Measurements from ENCODE around the gene RER1. TPM values are rescaled to one million over a fixed set of nuclear protein-coding genes. Genes with fewer than 3 reads are reported as not detected.

The RER1 gene
- polyA plus RNA-seq, 1 donor from 2014 or later: 58.7 TPM

GRCh38 chr1:2385606-2386280, 5.9 kb upstream of the RER1 start:
- no peaks in the 10 kb centered on the region for H3K9me2 ChIP-seq (ENCODE audit: insufficient read depth, low read length)
- H3K36me3 ChIP-seq (ENCODE audit: insufficient read depth, low read length): no peaks in the 10 kb centered on the region
- no peak overlapping the region for H3K4me3 ChIP-seq (ENCODE audit: low read length)
- no peaks in the 10 kb centered on the region for H3F3A ChIP-seq (ENCODE audit: insufficient read depth, low read length, poor library complexity, severe bottlenecking)
- H2AFZ ChIP-seq (ENCODE audit: low read depth, low read length): no peak overlapping the region
- no peak overlapping the region for H3K4me2 ChIP-seq (ENCODE audit: low read length)
- H3K79me2 ChIP-seq (replicated peaks; ENCODE audit: insufficient read depth, low read length): peaks cover 8% of the 10 kb centered on the region
- no peak overlapping the region for H3K27ac ChIP-seq (ENCODE audit: low read length)
- H3K27me3 ChIP-seq (ENCODE audit: insufficient read depth, low read depth, low read length): no peaks in the 10 kb centered on the region
- H4K20me1 ChIP-seq (ENCODE audit: insufficient read depth): no peaks in the 10 kb centered on the region
- no peak for TF ChIP-seq SMC3 (conservative IDR thresholded peaks at IDR 0.05; ENCODE audit: poor library complexity)
- TF ChIP-seq EP300 (conservative IDR thresholded peaks at IDR 0.05; ENCODE audit: poor library complexity, severe bottlenecking): no peak
- TF ChIP-seq EZH2 (IDR thresholded peaks at IDR 0.05; ENCODE audit: borderline replicate concordance, insufficient read depth, low read length, poor library complexity, severe bottlenecking): no peak
- TF ChIP-seq CTCF (IDR thresholded peaks at IDR 0.05; ENCODE audit: poor library complexity, severe bottlenecking): no peak
- no peak for TF ChIP-seq REST (IDR thresholded peaks at IDR 0.05; ENCODE audit: borderline replicate concordance)
- no peak for TF ChIP-seq RAD21 (conservative IDR thresholded peaks at IDR 0.05)
- no peak for TF ChIP-seq MXI1 (conservative IDR thresholded peaks at IDR 0.05; ENCODE audit: poor library complexity, severe bottlenecking)
- TF ChIP-seq POLR2AphosphoS5 (IDR thresholded peaks at IDR 0.05): no peak
- TF ChIP-seq TAF1 (IDR thresholded peaks at IDR 0.05; ENCODE audit: low read depth): no peak
- H3K9me3 ChIP-seq (ENCODE audit: low read length): no peaks in the 10 kb centered on the region
- no peak overlapping the region for H3K9ac ChIP-seq (ENCODE audit: low read length)

- H3K36me3 ChIP-seq (ENCODE audit: insufficient read depth, low read length): no peaks in the 10 kb centered on the region
- no peaks in the 10 kb centered on the region for H3K27me3 ChIP-seq (ENCODE audit: insufficient read depth, low read depth, low read length)
- TF ChIP-seq MXI1 (conservative IDR thresholded peaks at IDR 0.05; ENCODE audit: poor library complexity, severe bottlenecking): no peak
- TF ChIP-seq POLR2AphosphoS5 (IDR thresholded peaks at IDR 0.05): no peak
- no peak for TF ChIP-seq REST (IDR thresholded peaks at IDR 0.05; ENCODE audit: borderline replicate concordance)
- TF ChIP-seq EZH2 (IDR thresholded peaks at IDR 0.05; ENCODE audit: borderline replicate concordance, insufficient read depth, low read length, poor library complexity, severe bottlenecking): no peak
- no peak for TF ChIP-seq SMC3 (conservative IDR thresholded peaks at IDR 0.05; ENCODE audit: poor library complexity)
- TF ChIP-seq TAF1 (IDR thresholded peaks at IDR 0.05; ENCODE audit: low read depth): no peak
- no peak for TF ChIP-seq CTCF (IDR thresholded peaks at IDR 0.05; ENCODE audit: poor library complexity, severe bottlenecking)
- TF ChIP-seq RAD21 (conservative IDR thresholded peaks at IDR 0.05): no peak
- no peak for TF ChIP-seq EP300 (conservative IDR thresholded peaks at IDR 0.05; ENCODE audit: poor library complexity, severe bottlenecking)
- H3K27ac ChIP-seq (ENCODE audit: low read length): no peak overlapping the region
- H3K4me3 ChIP-seq (ENCODE audit: low read length): no peak overlapping the region
- no peaks in the 10 kb centered on the region for H4K20me1 ChIP-seq (ENCODE audit: insufficient read depth)
- no peak overlapping the region for H2AFZ ChIP-seq (ENCODE audit: low read depth, low read length)
- H3K9me2 ChIP-seq (ENCODE audit: insufficient read depth, low read length): no peaks in the 10 kb centered on the region
- H3K9ac ChIP-seq (ENCODE audit: low read length): no peak overlapping the region
- peaks cover 8% of the 10 kb centered on the region for H3K79me2 ChIP-seq (replicated peaks; ENCODE audit: insufficient read depth, low read length)
- H3K9me3 ChIP-seq (ENCODE audit: low read length): no peaks in the 10 kb centered on the region
- no peak overlapping the region for H3K4me2 ChIP-seq (ENCODE audit: low read length)
- no peaks in the 10 kb centered on the region for H3F3A ChIP-seq (ENCODE audit: insufficient read depth, low read length, poor library complexity, severe bottlenecking)
Measured at GRCh38 chr1:2386636-2387611, 4.7 kb upstream of the RER1 start.
